ENCODE results near the gene GSTM4. TPM values are rescaled to one million over a fixed set of nuclear protein-coding genes. Genes with fewer than 3 reads are reported as not detected.
A peak's percentile ranks its signal among the peaks of the same experiment; 100 is the strongest.

The GSTM4 gene
- total and polyA plus RNA-seq, 2 of the 8 experiments (the other 6 are each of a cell fraction or from before 2014, with no cell fraction given) = 11.3 to 31.4 TPM

- peak; percentile 94 for TF ChIP-seq JUND (IDR thresholded peaks at IDR 0.05; ENCODE audit: low read length)
- peak; percentile 74; the same call in 1 of the 2 replicates for TF ChIP-seq EGR1 (IDR thresholded peaks at IDR 0.05; ENCODE audit: borderline replicate concordance, low read depth, low read length)
- TF ChIP-seq RAD21 (IDR thresholded peaks at IDR 0.05 in 1 of 2, conservative IDR thresholded peaks at IDR 0.05 in 1 of 2; ENCODE audit: low read depth in 2 of 2, low read length in 2 of 2) = peak; percentile 29 to 46; a peak in 3 of 4 replicates
- no peak for TF ChIP-seq YY1 (IDR thresholded peaks at IDR 0.05; ENCODE audit: low read depth, low read length)
These were observed 38.6 kb upstream of the GSTM4 start (continued) for GRCh38 chr1:109617291-109617801.
